Activated T-cell treated with anti-CD3 and anti-CD28 coated beads for 4 hours (primary cell): ENCODE data around the gene AKR7A2.

Source experiments
- DNase-seq: peaks from one replicate; pipeline ENCODE4 v3.0.0-alpha.2; 2020

Gene AKR7A2

DNA sequence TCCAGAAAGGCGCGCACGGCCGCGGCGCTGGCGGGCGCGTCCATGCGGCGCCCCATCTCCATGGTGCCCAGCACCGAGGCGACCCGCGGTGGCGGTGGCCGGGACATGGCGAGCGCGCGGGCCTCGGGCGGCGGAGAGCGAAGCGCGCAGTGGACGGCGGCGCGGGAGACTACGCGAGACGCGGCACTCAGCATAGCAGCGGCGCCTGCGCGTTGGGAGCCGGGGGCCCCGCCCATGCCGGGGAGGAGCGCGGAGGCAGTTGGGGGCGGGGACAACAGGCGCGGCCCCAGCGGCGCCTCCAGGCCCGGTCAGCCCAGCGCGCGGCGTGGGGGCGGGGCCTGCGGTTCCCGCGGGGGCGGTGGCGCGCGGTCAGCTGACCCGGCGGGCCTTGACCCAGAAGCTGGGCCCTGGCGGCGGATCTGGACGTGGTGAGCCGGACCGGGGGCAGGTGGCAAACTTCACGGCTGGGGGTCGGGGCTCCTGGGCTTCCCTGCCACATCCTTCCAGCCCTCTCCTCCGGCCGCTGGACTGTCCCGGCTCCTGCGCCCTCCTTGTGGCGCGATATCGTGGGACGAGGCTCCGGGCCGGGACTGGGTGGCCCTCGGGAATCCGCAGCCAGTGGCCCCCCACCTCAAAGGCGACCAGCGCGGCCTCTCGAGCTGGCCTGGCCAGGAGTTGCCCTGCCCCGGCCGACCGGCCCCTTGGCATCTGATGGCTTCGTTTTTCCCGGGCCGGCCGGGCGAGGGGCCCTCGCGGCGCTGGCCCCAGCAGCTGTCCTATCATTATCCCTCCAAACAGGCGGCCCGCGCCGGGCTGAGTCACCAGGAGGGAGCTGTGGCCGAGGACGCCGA is at the start of gene AKR7A2, which contains the start of gene SLC66A1:
AKR7A2 (minus strand) TSS at position 214 of the 851 bp plus-strand sequence; CDS start at position 194, 20 bp downstream.
SLC66A1 (plus strand) TSS at position 396 of the 851 bp plus-strand sequence. CDS start 5,352 bp downstream, outside the sequence.
- peak; percentile 83 for DNase-seq

DNA sequence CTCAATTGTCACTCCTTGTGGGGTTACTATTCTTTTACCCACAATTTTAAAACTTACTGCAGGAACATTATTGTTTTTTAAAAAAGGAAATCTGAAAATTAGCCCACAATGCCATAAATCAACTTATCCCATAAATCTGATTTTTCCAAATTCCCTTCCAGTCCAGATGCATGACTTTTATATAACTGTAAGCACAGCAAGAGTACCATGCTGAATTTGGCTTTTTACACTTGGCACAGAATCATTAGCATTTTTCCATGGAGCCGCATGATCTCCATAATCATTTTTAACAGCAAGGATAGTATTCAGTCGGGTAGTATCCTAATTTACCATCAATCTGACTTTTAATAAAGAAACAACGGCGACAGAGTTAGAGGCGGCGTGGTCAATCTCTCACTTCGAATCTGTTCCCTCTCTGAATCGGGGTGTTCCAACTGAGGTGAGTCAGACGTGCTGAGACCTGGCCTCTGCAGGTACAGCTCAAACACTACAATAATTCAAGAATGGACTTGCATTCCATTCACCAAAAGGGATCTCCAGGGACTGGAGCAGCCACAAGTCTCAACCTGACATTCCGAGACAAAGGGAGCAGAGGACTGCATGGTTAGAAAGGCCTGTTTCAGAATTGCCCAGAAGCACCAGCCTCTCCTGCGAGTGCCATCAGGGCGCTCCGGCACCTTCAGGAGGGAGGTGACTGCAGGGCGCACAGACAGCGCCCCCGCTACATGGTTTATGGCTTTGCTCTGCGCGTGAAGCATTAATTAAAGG is 49.1 kb upstream of the AKR7A2 start:
- no peak for DNase-seq

DNA sequence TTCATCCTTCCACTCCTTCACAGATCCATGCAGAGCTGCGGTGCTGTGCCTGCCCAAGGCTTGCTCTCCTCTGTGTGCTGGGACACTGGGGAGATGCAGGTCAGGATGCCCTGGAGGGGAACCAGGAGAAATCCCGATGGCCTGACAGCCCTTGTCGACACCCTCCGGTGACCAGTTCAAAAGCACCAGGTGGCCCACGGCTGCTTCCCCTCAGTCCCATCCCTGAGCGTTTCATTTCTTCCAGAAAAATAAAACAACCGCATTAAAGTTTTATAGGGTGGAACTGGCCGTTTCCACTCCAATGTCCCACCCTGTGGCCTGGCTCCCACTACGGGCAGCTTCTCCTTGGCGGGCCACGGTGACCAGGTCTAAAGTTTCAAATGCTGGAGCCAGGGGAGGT is 48.5 kb upstream of the AKR7A2 start:
- no peak for DNase-seq

DNA sequence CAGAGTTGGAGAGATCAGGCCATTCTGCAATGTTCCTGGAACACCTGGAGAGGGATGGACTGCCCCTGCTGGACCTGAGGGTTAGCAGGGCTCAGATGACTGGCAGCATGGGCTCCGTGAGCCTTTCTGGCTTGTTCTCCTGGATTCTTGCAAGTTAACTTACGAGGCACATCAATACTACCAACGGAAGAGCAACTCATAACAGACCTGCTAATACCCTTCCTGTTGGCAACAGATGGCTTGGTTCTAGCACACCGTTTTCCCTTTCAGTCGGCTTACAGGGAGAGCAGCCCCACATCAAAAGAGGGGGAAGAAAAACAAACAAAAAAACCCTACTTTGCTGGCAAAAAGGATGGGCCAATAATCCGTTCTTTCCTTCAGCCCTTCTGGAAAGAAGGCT is 48.1 kb upstream of the AKR7A2 start:
- no peak for DNase-seq

DNA sequence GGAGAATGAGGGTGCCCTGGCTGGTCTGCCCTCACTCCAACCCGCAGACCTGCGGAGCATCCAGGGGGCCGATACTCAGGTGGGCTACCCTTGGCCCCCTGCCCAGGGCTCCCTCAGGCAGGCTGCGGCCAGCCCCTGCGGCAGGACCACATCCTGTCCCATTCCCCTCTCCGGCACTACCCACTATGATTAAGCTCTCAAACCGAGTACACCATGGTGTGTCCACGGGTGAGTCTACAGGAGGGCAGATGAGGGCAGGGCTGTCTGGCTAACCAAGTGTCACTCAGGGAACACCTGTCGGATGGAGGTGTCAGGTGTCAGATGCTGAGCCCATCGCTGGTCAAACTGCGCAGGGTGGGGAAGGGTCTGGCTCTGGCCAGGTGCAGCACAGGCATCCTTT is 47.4 kb upstream of the AKR7A2 start:
- DNase-seq, result no peak

DNA sequence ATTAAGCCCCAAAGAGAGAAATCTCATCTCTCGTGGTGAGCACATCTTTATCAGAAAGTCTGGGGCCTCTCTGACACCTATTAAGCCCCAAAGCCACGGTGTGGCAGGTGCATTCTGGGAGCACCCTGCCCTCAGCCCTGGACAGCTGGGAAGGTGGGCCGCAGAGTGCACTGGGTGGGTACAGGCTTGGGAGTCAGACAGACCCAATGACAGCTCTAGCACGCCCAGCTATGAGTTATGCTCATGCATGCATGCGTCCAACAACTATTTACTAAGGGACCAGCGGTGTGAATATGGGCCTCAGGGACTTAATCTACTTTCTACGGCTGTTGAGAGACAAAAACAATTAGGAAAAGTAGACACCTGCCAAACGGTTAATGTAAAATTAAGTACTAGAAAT is 46.8 kb upstream of the AKR7A2 start:
- no peak for DNase-seq

DNA sequence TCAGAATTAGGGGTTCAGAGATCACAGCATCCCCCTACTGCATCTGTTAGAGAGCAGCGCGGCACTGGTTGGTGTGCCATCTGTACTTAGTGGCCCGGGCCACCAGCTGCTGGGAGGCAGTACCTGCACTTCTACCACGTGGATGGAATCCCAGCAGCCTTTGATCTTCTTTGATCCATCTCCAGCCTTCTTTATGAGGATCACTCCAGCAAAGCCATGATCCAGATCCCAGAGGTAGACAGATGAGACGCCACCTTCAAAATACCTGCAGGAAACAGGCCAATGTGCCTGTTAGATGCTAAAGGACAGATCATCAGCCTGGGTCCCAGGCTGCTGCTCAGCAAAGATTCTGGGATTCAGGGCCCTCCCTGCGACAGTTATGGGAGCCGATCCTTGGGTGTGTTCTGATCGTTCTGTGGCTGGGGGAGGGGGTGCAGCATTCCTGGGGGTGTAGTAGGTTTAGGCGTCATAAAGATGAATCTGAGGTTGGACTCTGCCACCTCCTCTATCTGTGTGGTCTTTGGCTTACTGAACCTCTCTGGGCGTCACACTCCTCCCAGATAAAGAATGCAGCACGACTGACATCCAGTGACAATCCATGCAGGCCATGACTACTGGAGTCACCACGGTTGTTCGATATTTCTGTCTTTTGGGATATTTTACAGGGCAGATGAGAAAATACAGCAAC is 45.5 kb upstream of the AKR7A2 start:
- no peak for DNase-seq

DNA sequence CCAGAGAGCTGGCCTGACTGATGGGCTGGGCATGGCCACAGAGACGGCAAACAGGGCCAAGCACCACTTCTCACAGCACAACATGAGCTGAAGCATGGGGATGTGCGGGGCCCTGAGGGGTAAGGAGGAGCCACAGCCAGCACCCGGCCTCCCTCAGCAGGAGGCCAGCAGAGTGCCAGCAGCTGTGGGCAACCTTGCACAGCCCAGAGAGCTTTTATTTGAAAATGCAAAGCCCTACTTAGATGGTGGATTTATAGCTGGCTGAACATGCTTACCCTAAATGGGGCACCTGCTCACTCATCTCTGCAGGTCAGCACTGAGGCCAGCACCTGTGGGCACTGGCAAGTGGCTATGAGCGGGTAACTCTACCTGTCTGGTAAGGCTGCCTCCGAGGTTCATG is 44.3 kb upstream of the AKR7A2 start:
- DNase-seq, result no peak

DNA sequence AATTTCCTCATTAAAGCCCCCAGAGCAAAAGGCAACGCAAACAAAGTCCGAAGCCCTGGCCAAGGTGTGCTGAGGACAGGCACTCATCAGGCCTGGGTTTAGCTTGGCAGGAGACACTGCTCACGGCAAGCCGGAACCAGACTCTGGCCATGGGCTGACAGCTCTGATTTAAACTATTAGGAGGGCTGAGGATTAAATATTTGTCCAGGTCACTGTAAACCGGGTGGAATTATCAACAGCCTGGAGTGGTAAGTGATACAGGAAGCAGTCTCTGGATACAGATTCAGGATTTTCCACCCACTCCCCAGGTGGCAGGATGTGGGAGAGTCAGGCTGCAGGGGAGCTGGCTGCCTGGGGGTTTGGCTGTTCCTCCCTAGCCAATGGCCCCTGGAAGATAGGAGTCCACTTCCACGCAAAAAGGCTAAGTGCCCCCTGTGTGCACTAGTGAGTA is 42.6 kb upstream of the AKR7A2 start:
- no peak for DNase-seq

DNA sequence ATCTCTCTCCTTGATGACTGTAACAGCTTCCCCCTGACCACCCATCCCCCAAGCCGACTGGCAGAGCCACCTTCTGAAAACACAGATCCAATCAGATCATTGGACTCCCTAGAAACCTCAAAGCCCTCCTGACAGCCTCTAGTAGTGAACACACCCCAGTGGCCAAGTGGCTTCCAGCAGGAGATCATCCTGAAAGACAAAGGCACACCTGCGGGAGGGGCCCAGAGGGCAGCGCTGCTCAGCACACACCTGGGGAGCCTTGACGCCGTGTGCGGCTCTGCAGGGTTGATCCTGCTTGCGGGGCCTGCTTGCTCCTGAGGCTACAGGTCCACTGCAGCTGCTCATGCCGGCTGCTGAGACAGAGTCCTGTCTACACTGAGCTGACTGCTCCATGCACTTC is 41.7 kb upstream of the AKR7A2 start:
- no peak for DNase-seq

DNA sequence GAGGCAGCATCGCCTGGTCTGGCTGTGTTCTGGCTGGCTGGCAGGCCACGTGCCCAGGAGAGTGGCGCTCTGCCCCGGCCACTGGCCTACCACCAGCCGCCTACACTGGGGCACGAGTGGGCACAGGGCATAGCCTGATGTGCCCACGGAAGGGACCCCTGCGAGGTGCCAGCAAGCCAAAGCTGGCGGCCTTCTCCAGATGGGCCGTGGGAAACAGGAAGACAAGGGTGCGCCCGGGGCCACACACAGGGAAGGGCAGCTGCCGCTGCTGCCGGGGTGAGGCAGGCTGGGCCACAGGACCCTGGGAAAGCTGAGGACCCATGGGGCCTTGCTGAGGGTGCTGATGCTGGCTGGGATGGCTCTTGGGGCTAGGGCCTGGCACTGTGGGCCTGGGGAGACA is 40.9 kb upstream of the AKR7A2 start:
- no peak for DNase-seq

DNA sequence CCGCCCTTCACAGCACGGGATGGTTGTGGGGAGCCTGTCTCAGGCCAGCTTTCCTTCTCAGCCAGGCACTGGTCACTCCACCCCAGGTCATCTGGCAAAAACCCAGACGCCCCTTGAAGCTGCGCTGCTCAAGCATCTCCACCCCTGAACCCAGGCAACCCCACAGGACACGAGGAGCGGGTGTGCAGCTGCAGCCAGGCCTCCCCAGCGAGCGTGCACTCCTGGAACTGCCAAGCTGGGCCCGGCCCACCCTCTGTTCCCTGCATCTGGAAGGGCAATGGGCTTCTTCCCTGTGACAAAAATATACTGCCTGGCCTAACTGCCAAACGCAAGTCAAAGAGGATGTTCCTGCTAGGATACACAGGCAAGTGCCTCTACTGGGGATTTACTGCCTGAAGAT is 39.9 kb upstream of the AKR7A2 start:
- DNase-seq, result no peak

DNA sequence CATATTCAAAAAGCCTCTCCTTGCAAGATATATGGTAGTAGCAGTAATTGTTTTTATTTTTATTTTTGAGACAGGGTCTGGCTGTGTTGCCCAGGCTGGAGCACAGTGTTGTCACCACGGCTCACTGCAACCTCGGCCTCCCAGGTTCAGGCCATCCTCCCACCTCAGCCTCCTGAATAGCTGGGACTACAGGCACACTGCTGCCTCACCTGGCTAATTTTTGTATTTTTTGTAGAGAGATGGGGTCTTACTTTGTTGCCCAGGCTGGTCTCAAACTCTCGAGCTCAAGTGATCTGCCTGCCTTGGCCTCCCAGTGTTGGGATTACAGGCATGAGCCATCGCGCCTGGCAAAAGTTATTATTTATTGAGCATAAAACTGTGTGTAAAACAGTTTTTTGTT is 38.6 kb upstream of the AKR7A2 start:
- no peak for DNase-seq

DNA sequence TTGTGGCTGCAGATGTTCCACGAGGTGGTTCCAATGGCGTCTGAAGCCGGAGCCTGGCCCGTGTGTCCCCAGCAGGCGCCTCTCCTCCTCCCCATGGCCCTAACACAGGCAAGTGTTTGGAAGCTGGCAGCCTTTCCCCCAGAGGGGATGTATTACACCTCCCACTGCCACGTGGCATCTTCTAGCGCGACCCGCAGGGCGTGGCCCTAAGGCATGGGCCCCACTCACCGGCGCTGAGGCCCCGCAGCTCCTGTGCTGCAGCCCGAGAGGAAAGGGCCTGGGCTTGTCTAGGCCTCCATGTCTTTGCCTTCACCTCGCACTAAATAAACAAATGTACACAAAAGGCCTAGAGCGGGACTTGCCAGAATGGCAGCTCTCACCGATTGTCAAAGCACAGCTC is 38.1 kb upstream of the AKR7A2 start:
- DNase-seq, result no peak

DNA sequence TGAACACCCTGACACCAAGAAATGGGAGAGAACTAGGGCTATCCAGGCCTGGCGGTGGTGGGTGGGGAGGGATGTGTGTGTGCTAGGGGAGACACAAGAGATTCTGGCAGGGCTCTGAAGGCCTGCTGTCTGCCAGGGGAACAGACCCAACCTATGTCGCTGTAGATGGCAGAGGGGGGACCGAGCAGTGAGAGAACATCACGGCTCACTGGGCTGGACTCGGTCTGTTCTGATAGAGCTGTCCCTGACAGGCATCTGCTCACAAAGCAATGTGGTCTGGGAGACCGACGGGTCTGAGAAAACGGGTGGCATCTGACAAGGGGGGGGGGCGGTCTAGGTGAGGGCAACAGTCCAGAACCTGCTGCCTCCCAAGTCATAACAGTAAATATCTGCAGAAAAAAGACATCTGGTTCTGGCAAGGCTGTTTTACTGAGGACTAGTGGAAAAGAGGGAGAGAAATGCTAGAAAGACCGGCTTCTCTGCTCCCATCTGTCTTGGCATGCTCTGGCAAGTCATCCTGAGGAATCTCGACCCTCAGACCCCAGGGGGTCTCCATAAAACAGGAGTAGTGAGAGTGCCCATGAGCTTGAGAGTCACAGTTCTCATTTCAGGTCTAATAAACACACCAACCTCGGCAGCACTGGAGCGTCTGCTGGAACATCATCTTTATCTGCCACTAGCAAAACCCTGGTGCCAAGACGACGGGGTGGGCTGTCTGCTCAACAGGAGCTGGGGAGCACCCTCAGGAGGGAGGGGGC is 36.7 kb upstream of the AKR7A2 start:
- DNase-seq, result no peak

DNA sequence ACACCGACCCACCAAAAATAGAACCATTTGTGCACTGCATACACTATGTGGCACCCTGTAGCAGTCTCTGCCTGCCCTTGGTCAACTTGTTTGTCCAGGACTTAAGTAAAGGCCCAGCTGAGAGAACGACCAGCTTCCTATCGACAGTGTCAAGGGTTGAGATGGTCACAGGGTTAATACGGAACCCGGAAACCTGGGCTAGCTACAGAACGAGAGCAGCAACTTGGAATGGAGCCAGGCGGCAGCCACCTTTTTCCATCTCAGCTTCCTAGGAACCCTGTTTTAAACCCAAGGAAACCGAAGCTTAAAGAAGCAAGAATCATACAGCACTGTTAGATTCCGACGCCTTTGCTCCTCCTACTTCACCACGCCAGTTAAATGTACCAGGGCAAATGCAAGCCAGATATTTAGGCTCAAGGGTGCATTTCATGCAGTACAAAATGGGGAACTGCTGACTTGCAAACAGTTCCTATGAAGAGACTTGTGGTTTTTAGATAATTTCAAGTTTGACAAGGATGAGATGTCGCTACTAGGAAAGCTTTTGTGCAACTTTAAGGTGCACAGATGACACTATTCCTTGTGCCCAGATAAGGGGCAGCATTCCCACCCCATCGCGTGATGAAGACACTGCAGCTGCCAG is 35.7 kb upstream of the AKR7A2 start:
- no peak for DNase-seq

DNA sequence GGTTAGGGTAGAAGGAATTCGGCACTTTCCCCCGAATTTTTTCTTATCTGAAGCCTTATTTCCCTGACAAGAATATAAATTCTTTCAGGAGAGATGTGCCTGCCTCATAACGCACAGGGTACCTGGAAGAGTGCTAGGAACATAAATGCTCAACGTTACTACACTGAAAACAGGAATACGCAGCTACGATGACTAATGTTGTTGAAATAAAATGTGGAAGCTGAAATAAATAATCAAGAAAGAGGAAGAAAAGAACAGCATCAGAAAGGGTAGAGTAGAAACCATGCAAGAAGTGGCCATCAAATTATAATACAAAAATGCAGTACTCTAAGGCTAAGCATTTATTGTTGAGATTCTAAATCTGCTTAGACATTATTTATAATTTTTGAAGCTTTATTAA is 34.1 kb upstream of the AKR7A2 start:
- DNase-seq, result no peak

DNA sequence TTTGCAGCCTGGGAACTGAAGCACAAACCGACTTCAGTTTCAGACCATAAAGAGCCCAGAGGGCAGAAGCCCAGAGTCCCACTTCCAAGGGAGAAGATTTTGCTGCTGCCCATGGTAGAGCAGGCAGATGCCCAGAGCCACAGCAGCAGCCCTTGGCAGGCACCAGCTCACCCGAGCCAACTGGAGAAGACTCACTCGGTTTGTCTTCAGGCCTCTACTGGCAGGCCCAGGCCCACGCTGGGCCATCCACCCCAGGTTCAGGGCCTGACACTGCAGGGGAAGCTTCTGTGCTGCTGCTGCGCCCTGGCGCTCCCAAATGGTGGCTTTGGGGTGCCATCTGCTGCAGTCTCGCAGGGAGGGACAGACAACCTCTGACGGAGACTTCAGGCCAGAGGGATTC is 33.4 kb upstream of the AKR7A2 start:
- no peak for DNase-seq

DNA sequence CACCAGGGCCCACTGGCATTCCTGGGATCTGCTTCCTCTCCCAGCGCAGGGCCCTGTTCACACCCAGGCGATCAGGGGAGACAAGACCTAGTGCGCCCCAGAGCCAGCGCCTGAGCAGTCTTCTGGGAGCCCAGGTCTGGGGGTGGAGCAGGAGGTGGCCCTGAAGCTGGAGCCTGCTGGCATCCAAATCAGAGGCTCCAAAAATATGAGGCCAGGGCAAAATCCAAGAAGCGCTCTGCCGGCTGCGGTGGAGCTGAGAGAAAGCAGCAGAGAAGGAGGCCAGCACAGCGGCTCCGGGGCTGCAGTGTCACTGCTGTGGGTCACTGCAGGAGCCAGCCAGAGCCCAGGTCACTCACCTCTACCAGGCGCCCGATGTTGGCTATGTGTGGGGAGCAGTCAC is 32.9 kb upstream of the AKR7A2 start:
- DNase-seq, result no peak

DNA sequence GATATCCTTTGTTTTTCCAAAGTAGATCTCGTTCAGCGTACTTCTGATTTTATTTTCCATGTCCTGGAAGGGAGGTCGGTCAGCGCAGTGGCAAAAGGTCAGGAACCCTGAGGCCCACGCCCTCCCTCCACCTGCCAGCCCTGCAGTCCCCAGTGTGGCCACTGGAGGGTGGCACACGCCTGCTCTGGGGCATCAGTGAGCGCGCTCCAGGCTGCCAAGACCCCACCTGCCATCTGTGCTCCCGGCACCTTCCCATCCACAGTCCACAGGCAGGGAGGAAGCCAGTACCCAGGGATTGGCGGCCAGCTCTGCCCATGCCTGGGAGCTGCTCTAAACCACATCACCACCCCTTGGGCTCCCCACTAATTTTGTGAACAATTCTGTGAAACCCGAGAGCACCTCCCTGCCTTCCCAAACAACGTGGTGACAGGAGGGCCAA is 32.4 kb upstream of the AKR7A2 start:
- peak; percentile 6 for DNase-seq

DNA sequence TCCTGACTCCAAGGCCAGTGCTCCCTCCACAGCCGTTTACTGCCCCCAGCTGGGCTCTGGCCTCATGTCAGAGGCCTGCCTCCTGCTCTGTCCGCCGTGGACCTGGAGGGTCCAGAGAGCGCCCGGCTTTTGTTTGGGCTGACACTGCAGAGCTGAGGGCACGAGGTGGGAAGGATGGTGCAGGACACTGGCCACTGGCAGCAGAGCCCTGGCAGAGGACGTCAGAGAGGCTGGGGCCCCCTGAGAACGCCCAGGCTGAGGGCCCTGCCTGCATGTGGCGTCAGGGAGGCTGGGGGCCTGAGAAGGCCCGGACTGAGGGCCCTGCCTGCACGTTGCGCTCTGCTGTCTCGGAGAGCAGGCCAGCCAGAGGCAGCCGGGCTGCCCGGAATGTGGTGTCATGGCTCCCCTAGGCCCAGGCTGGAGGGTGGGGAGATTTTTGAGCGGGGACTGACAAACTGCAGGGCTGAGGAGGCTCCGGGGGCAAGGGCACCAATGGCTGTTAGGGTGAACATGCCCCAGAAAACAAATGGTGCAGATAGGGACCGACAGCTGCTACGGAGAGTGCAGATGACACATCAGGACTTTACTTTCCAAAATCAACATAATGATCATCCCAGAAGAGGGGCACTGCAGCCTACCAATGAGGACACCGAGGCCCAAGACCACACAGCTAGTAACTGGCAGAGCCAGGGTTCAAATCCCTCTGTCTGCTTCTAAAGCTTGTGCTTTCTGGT is 31.8 kb upstream of the AKR7A2 start:
- no peak for DNase-seq
